ENCODE results near the gene SERPINA4. TPM values are rescaled to one million over a fixed set of nuclear protein-coding genes. Genes with fewer than 3 reads are reported as not detected.

The SERPINA4 gene
- total RNA-seq, 3 donors from 2014 or later (not counting 1 experiment from before 2014, with no cell fraction given): not detected

DNA sequence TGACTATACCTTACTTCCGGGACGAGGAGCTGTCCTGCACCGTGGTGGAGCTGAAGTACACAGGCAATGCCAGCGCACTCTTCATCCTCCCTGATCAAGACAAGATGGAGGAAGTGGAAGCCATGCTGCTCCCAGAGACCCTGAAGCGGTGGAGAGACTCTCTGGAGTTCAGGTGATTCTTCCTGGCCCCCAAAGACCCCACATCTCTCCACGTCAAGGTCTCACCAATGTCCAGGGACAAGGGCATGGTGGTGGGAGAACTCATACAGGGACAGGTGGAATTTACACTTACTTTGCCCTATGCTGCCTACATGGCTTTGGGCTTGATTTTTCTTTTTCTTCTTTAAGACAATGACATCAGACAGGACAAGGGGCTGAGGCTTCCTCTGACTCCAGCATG lies 58.1 kb downstream of the SERPINA4 start:
- DNase-seq: no peak
- Histone ChIP-seq H3K27ac (ENCODE audit: low read length) (no peak overlapping the region), H3K27me3 (ENCODE audit: control insufficient read depth, insufficient read depth, low read length) (no peaks in the 10 kb centered on the region), H3K36me3 (ENCODE audit: control insufficient read depth, insufficient read depth, low read length) (no peaks in the 10 kb centered on the region), H3K4me3 (ENCODE audit: low read length) (no peak overlapping the region), H3K4me1 (ENCODE audit: control insufficient read depth, insufficient read depth, low read length) (no peaks in the 10 kb centered on the region), H3K9me3 (ENCODE audit: control insufficient read depth, insufficient read depth, low read length) (peaks cover 17% of the 10 kb centered on the region)
- whole genome bisulfite sequencing (ENCODE audit: insufficient coverage): 88% methylated on average over 6 of the region's 6 CpGs
- Mint-ChIP-seq H3K36me3 (no peaks in the 10 kb centered on the region), H3K4me3 (no peak overlapping the region), H3K4me1 (no peaks in the 10 kb centered on the region), H3K27ac (no peak overlapping the region), H3K9me3 (peaks cover 3 to 5% of the 10 kb centered on the region in 2 donors), H3K27me3 (ENCODE audit: low read depth in 2 of 2) (no peaks in the 10 kb centered on the region)
- TF ChIP-seq, protein P1, sequence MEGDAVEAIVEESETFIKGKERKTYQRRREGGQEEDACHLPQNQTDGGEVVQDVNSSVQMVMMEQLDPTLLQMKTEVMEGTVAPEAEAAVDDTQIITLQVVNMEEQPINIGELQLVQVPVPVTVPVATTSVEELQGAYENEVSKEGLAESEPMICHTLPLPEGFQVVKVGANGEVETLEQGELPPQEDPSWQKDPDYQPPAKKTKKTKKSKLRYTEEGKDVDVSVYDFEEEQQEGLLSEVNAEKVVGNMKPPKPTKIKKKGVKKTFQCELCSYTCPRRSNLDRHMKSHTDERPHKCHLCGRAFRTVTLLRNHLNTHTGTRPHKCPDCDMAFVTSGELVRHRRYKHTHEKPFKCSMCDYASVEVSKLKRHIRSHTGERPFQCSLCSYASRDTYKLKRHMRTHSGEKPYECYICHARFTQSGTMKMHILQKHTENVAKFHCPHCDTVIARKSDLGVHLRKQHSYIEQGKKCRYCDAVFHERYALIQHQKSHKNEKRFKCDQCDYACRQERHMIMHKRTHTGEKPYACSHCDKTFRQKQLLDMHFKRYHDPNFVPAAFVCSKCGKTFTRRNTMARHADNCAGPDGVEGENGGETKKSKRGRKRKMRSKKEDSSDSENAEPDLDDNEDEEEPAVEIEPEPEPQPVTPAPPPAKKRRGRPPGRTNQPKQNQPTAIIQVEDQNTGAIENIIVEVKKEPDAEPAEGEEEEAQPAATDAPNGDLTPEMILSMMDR (IDR thresholded peaks at IDR 0.05): no peak
- intact Hi-C loops (cut with micrococcal nuclease): no loop called here
- ATAC-seq: no peak

Other genes with a start within 250 kb of the SERPINA4 start
- not detected for gene SERPINA6, start 238.1 kb upstream of the SERPINA4 start, total RNA-seq
- gene SERPINA2, start 194.7 kb upstream of the SERPINA4 start, total RNA-seq: not detected
- 10 to 100 TPM; 12.7 to 65.3 (median 48.3) TPM for gene SERPINA1, start 172.8 kb upstream of the SERPINA4 start, total RNA-seq
- not detected for gene SERPINA11, start 108.6 kb upstream of the SERPINA4 start, total RNA-seq
- gene SERPINA9, start 85.2 kb upstream of the SERPINA4 start, total RNA-seq: not detected
- gene SERPINA12, start 52.0 kb upstream of the SERPINA4 start, total RNA-seq: not detected
- gene SERPINA5, start 20.0 kb downstream of the SERPINA4 start, total RNA-seq: not detected
- not detected for gene SERPINA3, start 50.9 kb downstream of the SERPINA4 start, total RNA-seq
- gene GSC, start 208.7 kb downstream of the SERPINA4 start, total RNA-seq: 1 to 10 TPM in 1 of 3 donors, under 1 TPM in 2; 0.28 to 2.1 (median 0.77) TPM

Measured in natural killer cell (primary cell).